ENCODE measurements around the gene TUT1. TPM values are rescaled to one million over a fixed set of nuclear protein-coding genes. Genes with fewer than 3 reads are reported as not detected.

TUT1 gene
- polyA plus RNA-seq, 2 donors: 9.0 to 15.2 TPM

DNA sequence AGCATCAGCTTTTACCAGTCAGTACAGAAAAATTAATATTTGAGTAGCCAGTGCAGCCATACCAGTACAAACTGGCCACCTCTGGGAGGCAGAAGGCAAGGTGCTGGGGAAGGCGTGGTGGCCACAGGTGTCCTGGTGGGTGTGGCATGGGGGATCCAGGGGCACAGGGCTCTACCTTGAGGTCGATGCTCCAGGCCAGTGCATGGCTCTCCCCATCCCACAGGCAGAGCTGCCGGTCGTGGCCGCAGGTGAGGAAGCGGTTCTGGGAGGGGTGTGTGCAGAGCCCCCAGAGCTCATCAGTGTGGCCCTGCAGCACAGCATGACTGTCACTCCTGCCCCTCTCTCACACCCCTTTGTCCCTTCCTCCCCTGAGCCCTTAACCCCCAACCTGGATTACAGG, 14.1 kb upstream of the TUT1 start:
- H3K36me3 ChIP-seq (ENCODE audit: control insufficient read depth in 2 of 2, insufficient read depth in 2 of 2, low read length in 1 of 2): peaks cover 5 to 35% of the 10 kb centered on the region in 2 donors
- peaks cover 2 to 3% of the 10 kb centered on the region in 2 donors for H3K4me1 ChIP-seq (ENCODE audit: control insufficient read depth in 2 of 2, insufficient read depth in 2 of 2, low read length in 1 of 2)
- H3K4me3 ChIP-seq (ENCODE audit: low read depth in 1 of 2, low read length in 2 of 2): no peak overlapping the region
- H3K9me3 ChIP-seq (ENCODE audit: control insufficient read depth in 2 of 2, insufficient read depth in 1 of 2, low read depth in 1 of 2, low read length in 1 of 2): no peaks in the 10 kb centered on the region
- H3K27me3 ChIP-seq (ENCODE audit: control insufficient read depth in 1 of 2, insufficient read depth in 2 of 2, low read length in 2 of 2): no peaks in the 10 kb centered on the region
- 82 to 91% methylated on average over 6 of the region's 6 CpGs for WGBS, 2 donors
- no peak overlapping the region for H3K27ac ChIP-seq (ENCODE audit: low read depth in 2 of 2, low read length in 1 of 2)

DNA sequence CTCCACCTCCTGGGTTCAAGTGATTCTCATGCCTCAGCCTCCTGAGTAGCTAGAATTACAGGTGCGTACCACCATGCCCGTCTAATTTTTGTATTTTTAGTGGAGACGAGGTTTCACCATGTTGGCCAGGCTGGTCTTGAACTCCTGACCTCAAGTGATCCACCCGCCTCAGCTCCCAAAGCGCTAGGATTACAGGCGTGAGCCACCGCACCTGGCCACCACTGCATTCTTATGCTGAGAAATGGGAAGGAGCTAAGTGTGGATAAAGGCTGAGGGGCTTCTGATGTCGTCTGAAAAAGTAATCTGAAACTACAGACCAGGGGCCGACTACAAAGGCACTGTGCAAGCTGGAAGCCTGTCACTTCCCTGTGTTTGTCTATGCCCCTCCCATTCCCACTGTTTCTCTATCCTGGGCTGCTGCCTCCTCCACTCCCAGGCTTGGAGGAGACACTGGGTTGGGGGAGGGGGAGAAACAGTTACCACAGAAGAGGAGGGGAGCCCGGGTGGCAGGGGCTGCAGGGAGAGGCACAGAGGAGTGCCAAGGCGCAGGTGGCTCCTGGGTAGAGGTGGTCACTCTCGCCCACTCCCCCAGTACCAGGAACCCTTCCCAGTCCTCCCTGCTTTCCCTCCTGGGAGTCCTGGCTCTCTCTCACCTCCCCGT, 13.3 kb upstream of the TUT1 start:
- WGBS, 2 donors: 83 to 85% methylated on average over 13 of the region's 13 CpGs
- Histone ChIP-seq H3K36me3 (ENCODE audit: control insufficient read depth in 2 of 2, insufficient read depth in 2 of 2, low read length in 1 of 2) (peaks cover 5 to 27% of the 10 kb centered on the region in 2 donors), H3K27me3 (ENCODE audit: control insufficient read depth in 1 of 2, insufficient read depth in 2 of 2, low read length in 2 of 2) (no peaks in the 10 kb centered on the region), H3K9me3 (ENCODE audit: control insufficient read depth in 2 of 2, insufficient read depth in 1 of 2, low read depth in 1 of 2, low read length in 1 of 2) (no peaks in the 10 kb centered on the region), H3K4me1 (ENCODE audit: control insufficient read depth in 2 of 2, insufficient read depth in 2 of 2, low read length in 1 of 2) (peaks cover 2 to 3% of the 10 kb centered on the region in 2 donors), H3K4me3 (ENCODE audit: low read depth in 1 of 2, low read length in 2 of 2) (no peak overlapping the region), H3K27ac (ENCODE audit: low read depth in 2 of 2, low read length in 1 of 2) (peak overlapping the region in 1 of 2 donors; percentile 11)

DNA sequence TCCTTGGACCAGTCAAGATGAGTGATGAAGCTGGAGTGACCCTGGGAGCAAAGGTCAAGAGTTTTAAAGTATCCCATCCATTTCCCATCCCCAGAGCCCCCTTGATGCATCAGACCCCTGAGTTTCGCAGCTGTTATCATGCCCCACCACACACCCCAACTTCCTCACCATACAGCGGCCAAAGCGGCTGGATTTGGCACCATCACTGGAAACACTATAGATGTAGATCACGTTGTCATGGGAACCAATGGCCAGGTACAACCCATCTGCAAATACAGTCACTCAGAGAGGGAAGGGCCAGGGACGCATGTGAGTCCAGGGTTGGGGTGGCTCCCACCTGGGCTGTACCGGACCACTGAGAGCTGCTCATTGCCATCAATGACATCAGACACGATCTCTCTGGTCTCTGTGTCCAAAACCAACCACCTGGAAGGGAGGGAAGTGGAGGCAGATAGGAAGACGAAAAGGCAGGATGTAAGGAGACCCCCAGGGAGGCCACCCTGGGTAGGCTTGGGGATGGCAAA, 12.5 kb upstream of the TUT1 start:
- no peak overlapping the region for H3K4me3 ChIP-seq (ENCODE audit: low read depth in 1 of 2, low read length in 2 of 2)
- peaks cover 5 to 26% of the 10 kb centered on the region in 2 donors for H3K36me3 ChIP-seq (ENCODE audit: control insufficient read depth in 2 of 2, insufficient read depth in 2 of 2, low read length in 1 of 2)
- H3K9me3 ChIP-seq (ENCODE audit: control insufficient read depth in 2 of 2, insufficient read depth in 1 of 2, low read depth in 1 of 2, low read length in 1 of 2): no peaks in the 10 kb centered on the region
- no peaks in the 10 kb centered on the region for H3K27me3 ChIP-seq (ENCODE audit: control insufficient read depth in 1 of 2, insufficient read depth in 2 of 2, low read length in 2 of 2)
- peaks cover 2 to 6% of the 10 kb centered on the region in 2 donors for H3K4me1 ChIP-seq (ENCODE audit: control insufficient read depth in 2 of 2, insufficient read depth in 2 of 2, low read length in 1 of 2)
- WGBS, 2 donors: 92 to 94% methylated on average over 8 of the region's 8 CpGs
- peak overlapping the region in 1 of 2 donors; percentile 37 for H3K27ac ChIP-seq (ENCODE audit: low read depth in 2 of 2, low read length in 1 of 2)

DNA sequence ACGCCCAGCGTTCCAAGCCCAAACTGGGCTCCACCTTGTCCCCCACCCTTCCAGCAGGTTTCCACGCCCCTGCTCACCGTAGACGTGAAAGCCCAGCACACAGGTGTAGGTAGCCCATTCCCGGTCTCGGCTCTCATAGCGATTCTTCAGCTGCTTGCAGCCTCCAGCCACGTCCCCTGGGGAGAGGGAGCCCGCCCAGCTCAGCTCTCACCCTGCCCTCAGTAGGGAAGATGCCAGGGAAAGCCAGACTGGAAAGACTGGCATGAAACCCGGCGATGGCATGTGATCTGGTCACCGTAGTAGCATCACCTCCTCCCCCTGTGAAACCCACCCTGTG, 11.7 kb upstream of the TUT1 start:
- H3K4me1 ChIP-seq (ENCODE audit: control insufficient read depth in 2 of 2, insufficient read depth in 2 of 2, low read length in 1 of 2): peaks cover 2 to 6% of the 10 kb centered on the region in 2 donors
- no peaks in the 10 kb centered on the region for H3K9me3 ChIP-seq (ENCODE audit: control insufficient read depth in 2 of 2, insufficient read depth in 1 of 2, low read depth in 1 of 2, low read length in 1 of 2)
- 37 to 64% methylated on average over 13 of the region's 13 CpGs for WGBS, 2 donors
- H3K27ac ChIP-seq (ENCODE audit: low read depth in 2 of 2, low read length in 1 of 2): peak overlapping the region; percentile 91 to 99
- H3K36me3 ChIP-seq (ENCODE audit: control insufficient read depth in 2 of 2, insufficient read depth in 2 of 2, low read length in 1 of 2): peaks cover 5 to 23% of the 10 kb centered on the region in 2 donors
- no peaks in the 10 kb centered on the region for H3K27me3 ChIP-seq (ENCODE audit: control insufficient read depth in 1 of 2, insufficient read depth in 2 of 2, low read length in 2 of 2)
- peak overlapping the region; percentile 69 to 82 for H3K4me3 ChIP-seq (ENCODE audit: low read depth in 1 of 2, low read length in 2 of 2)

DNA sequence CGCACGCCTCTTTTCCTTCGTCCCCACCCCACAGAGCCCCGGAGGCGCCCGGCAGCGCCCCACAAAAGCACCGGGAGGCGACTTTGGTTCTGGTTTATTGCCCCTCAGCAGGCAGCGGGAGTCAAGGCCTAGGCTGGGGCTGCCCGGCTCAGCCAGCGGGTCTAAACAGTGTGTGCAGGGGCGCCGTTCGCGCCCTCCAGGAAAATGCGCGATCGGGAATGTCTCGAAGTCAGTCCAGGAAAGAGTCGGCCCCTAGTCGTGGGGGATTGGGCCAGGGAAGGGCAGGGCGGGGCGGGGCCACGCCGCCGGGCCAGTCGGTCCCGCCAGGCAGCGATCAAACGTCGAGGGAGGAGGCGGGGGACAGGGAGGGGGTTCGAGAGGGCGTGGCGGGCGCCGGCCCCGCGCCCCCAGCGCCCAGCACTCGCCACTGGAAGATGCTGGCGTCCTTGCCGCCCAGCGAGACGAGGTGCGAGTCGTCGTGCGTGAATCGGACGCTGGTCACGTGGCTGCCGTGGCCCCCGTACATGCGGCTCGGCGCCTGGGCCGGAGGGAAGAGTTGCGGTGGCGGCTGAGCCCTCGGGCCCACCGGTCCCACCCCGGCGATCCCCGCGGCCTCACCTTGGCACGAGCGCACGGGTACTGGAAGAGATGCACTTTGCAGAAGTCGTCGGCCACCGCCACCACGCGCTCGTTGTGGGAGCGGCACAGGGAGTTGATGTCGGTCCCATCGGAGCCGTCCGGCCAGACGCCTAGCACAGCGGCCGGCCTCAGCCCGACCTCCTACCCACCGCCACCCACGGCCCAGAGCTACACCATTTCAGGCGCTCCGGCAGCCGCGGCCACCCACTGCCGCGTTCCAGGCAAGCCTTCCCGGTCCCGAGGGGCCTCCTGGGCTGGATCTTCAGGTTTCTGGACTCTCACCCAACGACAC, 11.1 kb upstream of the TUT1 start:
- Histone ChIP-seq H3K36me3 (ENCODE audit: control insufficient read depth in 2 of 2, insufficient read depth in 2 of 2, low read length in 1 of 2) (peaks cover 5 to 28% of the 10 kb centered on the region in 2 donors), H3K4me3 (ENCODE audit: low read depth in 1 of 2, low read length in 2 of 2) (peak overlapping the region; percentile 69 to 82), H3K9me3 (ENCODE audit: control insufficient read depth in 2 of 2, insufficient read depth in 1 of 2, low read depth in 1 of 2, low read length in 1 of 2) (no peaks in the 10 kb centered on the region), H3K4me1 (ENCODE audit: control insufficient read depth in 2 of 2, insufficient read depth in 2 of 2, low read length in 1 of 2) (peaks cover 2 to 6% of the 10 kb centered on the region in 2 donors), H3K27me3 (ENCODE audit: control insufficient read depth in 1 of 2, insufficient read depth in 2 of 2, low read length in 2 of 2) (no peaks in the 10 kb centered on the region), H3K27ac (ENCODE audit: low read depth in 2 of 2, low read length in 1 of 2) (peak overlapping the region; percentile 91 to 99)
- WGBS, 2 donors: 13 to 17% methylated on average over 92 to 96 of the region's 96 CpGs

DNA sequence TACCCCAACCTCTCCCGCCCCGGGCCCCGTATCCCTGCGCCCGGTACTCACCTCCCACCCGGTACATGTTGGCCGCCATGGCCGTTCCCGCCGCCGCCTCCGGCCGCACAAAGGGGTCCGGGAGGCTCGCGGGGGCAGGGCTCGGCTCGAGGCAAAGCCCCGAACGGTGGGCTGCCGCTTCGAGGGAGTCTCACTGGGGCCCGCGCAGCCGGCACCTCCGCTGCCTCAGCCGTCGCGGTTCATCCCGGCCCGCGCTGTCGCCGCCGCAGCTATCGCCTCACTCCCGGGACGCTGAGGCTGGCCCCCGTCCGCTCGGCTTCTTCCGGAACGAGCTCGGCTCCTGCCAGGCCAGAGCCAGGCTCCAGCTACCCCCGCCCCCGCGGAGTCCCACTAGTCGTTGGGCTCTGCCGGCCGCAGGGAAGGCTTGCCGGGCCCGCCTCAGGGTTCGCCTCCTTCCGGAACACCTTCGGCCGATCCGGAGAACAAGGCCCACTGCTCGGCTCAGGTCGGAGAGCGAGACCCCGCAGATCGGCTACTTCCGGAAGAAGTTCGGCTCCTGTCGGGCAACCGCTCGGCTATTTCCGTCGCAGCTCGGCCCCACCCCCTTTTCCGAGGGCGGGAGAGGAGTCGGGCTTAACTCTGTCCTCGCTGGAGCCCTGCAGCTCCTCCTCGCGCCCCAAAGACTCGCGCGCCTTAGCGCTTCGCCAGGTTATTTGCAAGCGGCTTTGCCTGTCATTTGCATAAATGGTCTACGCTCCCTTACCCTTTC, 10.2 kb upstream of the TUT1 start, which contains the start of gene MTA2:
MTA2 (minus strand) TSS at position 494 of the 769 bp plus-strand sequence; CDS start at position 79, 415 bp downstream.
- 0 to 1% methylated on average over 62 to 83 of the region's 83 CpGs for WGBS, 2 donors
- Histone ChIP-seq H3K27me3 (ENCODE audit: control insufficient read depth in 1 of 2, insufficient read depth in 2 of 2, low read length in 2 of 2) (no peaks in the 10 kb centered on the region), H3K4me1 (ENCODE audit: control insufficient read depth in 2 of 2, insufficient read depth in 2 of 2, low read length in 1 of 2) (peaks cover 2 to 6% of the 10 kb centered on the region in 2 donors), H3K36me3 (ENCODE audit: control insufficient read depth in 2 of 2, insufficient read depth in 2 of 2, low read length in 1 of 2) (peaks cover 5 to 34% of the 10 kb centered on the region in 2 donors), H3K27ac (ENCODE audit: low read depth in 2 of 2, low read length in 1 of 2) (peak within 1 kb of the TSS; percentile 91 to 99), H3K4me3 (ENCODE audit: low read depth in 1 of 2, low read length in 2 of 2) (peak within 1 kb of the TSS; percentile 82 to 97), H3K9me3 (ENCODE audit: control insufficient read depth in 2 of 2, insufficient read depth in 1 of 2, low read depth in 1 of 2, low read length in 1 of 2) (no peaks in the 10 kb centered on the region)

DNA sequence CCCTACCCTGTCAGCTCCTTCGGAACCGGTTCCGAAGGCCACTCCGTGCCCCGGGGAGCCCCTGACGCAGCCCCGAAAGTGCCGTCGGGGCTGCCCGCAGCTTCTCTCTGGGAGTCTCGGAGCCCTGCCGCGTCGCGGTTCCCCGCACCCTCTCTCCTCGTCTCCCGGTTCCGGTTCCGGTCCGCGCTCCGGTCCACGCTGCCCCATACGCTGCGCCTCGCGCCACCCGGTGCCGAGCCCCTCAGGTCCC, 9.7 kb upstream of the TUT1 start:
- Histone ChIP-seq H3K4me3 (ENCODE audit: low read depth in 1 of 2, low read length in 2 of 2) (peak overlapping the region; percentile 82 to 97), H3K36me3 (ENCODE audit: control insufficient read depth in 2 of 2, insufficient read depth in 2 of 2, low read length in 1 of 2) (peaks cover 5 to 38% of the 10 kb centered on the region in 2 donors), H3K27me3 (ENCODE audit: control insufficient read depth in 1 of 2, insufficient read depth in 2 of 2, low read length in 2 of 2) (no peaks in the 10 kb centered on the region), H3K27ac (ENCODE audit: low read depth in 2 of 2, low read length in 1 of 2) (peak overlapping the region; percentile 91 to 99), H3K9me3 (ENCODE audit: control insufficient read depth in 2 of 2, insufficient read depth in 1 of 2, low read depth in 1 of 2, low read length in 1 of 2) (no peaks in the 10 kb centered on the region), H3K4me1 (ENCODE audit: control insufficient read depth in 2 of 2, insufficient read depth in 2 of 2, low read length in 1 of 2) (peaks cover 2 to 6% of the 10 kb centered on the region in 2 donors)
- WGBS, 2 donors: 0% methylated on average over 30 of the region's 30 CpGs

DNA sequence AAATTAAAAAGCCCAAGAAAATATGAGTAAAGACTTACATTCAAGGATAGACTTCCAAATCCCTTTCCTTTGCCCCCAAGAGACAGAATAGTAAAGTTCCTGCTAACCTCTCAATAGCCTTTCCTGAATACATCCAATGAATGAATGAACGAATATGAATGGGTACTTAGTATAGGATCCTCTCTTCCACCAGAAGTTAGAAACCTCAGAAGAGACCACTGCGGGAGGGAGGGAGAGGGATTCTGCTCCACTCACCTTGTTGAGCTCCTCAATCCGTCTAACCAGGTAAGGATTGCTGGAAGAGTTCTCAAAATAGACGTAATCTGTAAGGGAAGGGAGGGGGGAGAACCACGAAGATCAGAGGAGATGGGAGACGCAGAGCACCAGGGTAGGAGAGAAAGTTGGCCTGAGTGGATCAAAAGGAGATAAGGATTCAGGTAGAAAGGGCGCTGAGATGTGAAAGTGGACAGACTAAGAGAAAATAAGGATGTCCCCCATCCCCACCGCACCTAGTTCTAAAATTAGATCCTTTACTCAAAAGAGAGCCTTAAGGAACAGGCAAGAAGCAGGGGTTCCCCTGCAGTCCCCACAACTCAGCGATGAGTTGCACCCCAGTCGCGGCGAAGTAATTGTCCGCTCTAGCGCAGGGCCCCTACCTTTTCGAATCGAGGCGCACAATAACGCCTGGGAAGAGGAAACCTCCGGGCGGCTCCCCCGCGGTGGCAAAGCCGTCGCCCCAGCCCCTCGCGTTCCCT, 9.2 kb upstream of the TUT1 start:
- Histone ChIP-seq H3K4me3 (ENCODE audit: low read depth in 1 of 2, low read length in 2 of 2) (peak overlapping the region; percentile 82 to 97), H3K4me1 (ENCODE audit: control insufficient read depth in 2 of 2, insufficient read depth in 2 of 2, low read length in 1 of 2) (peaks cover 2 to 6% of the 10 kb centered on the region in 2 donors), H3K27ac (ENCODE audit: low read depth in 2 of 2, low read length in 1 of 2) (peak overlapping the region; percentile 91 to 99), H3K27me3 (ENCODE audit: control insufficient read depth in 1 of 2, insufficient read depth in 2 of 2, low read length in 2 of 2) (no peaks in the 10 kb centered on the region), H3K9me3 (ENCODE audit: control insufficient read depth in 2 of 2, insufficient read depth in 1 of 2, low read depth in 1 of 2, low read length in 1 of 2) (no peaks in the 10 kb centered on the region), H3K36me3 (ENCODE audit: control insufficient read depth in 2 of 2, insufficient read depth in 2 of 2, low read length in 1 of 2) (peaks cover 8 to 38% of the 10 kb centered on the region in 2 donors)
- 1 to 2% methylated on average over 26 of the region's 26 CpGs for WGBS, 2 donors

Measured in esophagus (tissue), 2 donors.